Measurements from ENCODE around the gene YIF1B. TPM values are rescaled to one million over a fixed set of nuclear protein-coding genes. Genes with fewer than 3 reads are reported as not detected.
"Not testable (repeated sequence)": the region's sequence is repeated elsewhere in the genome, so short reads cannot be mapped to it uniquely, and the experiment has no call there.

The YIF1B gene
- total RNA-seq, 1 donor from 2014 or later = 36.5 TPM

GRCh38 chr19:38277969-38278680, 37.6 kb downstream of the YIF1B start:
- no peak for DNase-seq (ENCODE audit: low spot score)

- no peak for DNase-seq (ENCODE audit: low spot score)
These were observed 38.2 kb downstream of the YIF1B start for GRCh38 chr19:38277549-38277948.

GRCh38 chr19:38276942-38277517, 38.7 kb downstream of the YIF1B start:
- no peak for DNase-seq (ENCODE audit: low spot score)

GRCh38 chr19:38274739-38275138, 41.0 kb downstream of the YIF1B start:
- no peak for DNase-seq (ENCODE audit: low spot score)

GRCh38 chr19:38273499-38273898, 42.2 kb downstream of the YIF1B start:
- DNase-seq (ENCODE audit: low spot score) = no peak

GRCh38 chr19:38270587-38271167, 45.1 kb downstream of the YIF1B start:
- no peak for DNase-seq (ENCODE audit: low spot score)

- no peak for DNase-seq (ENCODE audit: low spot score)
These were observed 47.2 kb downstream of the YIF1B start for GRCh38 chr19:38268539-38268938.

- no peak for DNase-seq (ENCODE audit: low spot score)
These were observed 47.8 kb downstream of the YIF1B start for GRCh38 chr19:38267761-38268483.

GRCh38 chr19:38266981-38267597, 48.7 kb downstream of the YIF1B start:
- DNase-seq (ENCODE audit: low spot score) = no peak

GRCh38 chr19:38265921-38266429, 49.8 kb downstream of the YIF1B start:
- DNase-seq (ENCODE audit: low spot score) = no peak

GRCh38 chr19:38265213-38265861, 50.4 kb downstream of the YIF1B start:
- DNase-seq (ENCODE audit: low spot score) = no peak

GRCh38 chr19:38264486-38265212, 51.1 kb downstream of the YIF1B start, which contains the start of gene SPINT2:
Gene SPINT2 (plus strand): TSS chr19:38264573. CDS start chr19:38264893, 320 bp downstream.
- no peak for DNase-seq (ENCODE audit: low spot score)

- DNase-seq (ENCODE audit: low spot score) = no peak
These were observed 51.9 kb downstream of the YIF1B start for GRCh38 chr19:38263689-38264485.

- no peak for DNase-seq (ENCODE audit: low spot score)
These were observed 53.0 kb downstream of the YIF1B start for GRCh38 chr19:38262585-38263268.

- not testable (repeated sequence) for DNase-seq (ENCODE audit: low spot score)
These were observed 53.8 kb downstream of the YIF1B start for GRCh38 chr19:38261942-38262341.

- no peak for DNase-seq (ENCODE audit: low spot score)
These were observed 60.2 kb downstream of the YIF1B start for GRCh38 chr19:38255383-38256014.

- no peak for DNase-seq (ENCODE audit: low spot score)
These were observed 62.0 kb downstream of the YIF1B start for GRCh38 chr19:38253788-38254187.
